Skeletal muscle satellite cell (primary cell): ENCODE measurements around the gene LNX1.

Experiments
- H3K27me3 ChIP-seq: 2 replicates; pipeline ENCODE4 v1.7.0; 2013; ENCODE audit warnings: low read length; ENCODE audit not compliant: control insufficient read depth, insufficient read depth
- H3K36me3 ChIP-seq: 2 replicates; pipeline ENCODE4 v1.7.0; 2013; ENCODE audit warnings: mild to moderate bottlenecking, control low read depth, low read length; ENCODE audit not compliant: insufficient read depth
- H3K4me1 ChIP-seq: 2 replicates; pipeline ENCODE4 v1.7.0; 2013; ENCODE audit warnings: low read length; ENCODE audit not compliant: control insufficient read depth, insufficient read depth
- H3K4me2 ChIP-seq: 2 replicates; pipeline ENCODE4 v1.7.0; 2013; ENCODE audit warnings: mild to moderate bottlenecking, low read length
- H3K4me3 ChIP-seq: 2 replicates; pipeline ENCODE4 v1.7.0; 2013; ENCODE audit warnings: low read length
- H3K9ac ChIP-seq: 2 replicates; pipeline ENCODE4 v1.7.0; 2013; ENCODE audit warnings: mild to moderate bottlenecking, low read depth, low read length, moderate library complexity
- H3K9me3 ChIP-seq: replicated peaks from 2 replicates; pipeline ENCODE4 v1.7.0; 2013; ENCODE audit warnings: mild to moderate bottlenecking, control low read depth, low read length

The LNX1 gene

DNA sequence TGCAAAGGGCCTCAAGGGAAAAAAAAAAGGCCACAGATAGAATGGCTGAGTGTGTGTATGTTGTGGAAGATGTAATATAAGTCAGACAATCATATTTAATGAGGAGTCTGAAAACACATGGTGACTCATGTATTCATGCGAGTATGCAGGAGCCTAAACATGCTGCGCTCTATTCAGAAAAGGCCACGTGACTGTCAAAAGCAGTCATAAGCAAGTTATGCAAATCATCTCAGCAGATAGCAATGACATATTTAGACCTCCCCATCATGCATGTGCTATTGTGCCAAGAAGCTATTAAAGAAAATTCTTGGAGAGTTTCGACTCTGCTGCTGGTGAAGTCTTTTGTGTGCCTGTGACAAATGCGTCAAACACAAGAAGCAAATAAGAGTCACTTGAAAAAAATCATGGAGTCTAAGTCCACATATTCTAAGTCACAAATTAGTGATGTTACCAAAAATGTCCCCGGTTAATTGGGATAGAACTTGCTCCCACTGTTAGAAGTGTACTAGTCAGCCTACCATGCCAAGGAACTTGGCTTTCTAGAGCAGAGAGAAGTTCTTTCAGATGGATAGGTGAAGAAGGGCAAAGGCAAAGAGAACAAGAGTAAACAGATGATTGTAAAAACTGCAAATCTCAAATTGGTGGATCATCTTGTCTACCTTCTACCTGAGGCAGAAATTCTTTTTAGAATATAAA is 5.0 kb downstream of the LNX1 start:
- peaks cover 11% of the 10 kb centered on the region for H3K4me1 ChIP-seq
- no peaks in the 10 kb centered on the region for H3K27me3 ChIP-seq
- no peaks in the 10 kb centered on the region for H3K9me3 ChIP-seq
- H3K36me3 ChIP-seq = no peaks in the 10 kb centered on the region
- H3K4me2 ChIP-seq = no peak overlapping the region
- H3K9ac ChIP-seq = no peak overlapping the region
- no peak overlapping the region for H3K4me3 ChIP-seq

DNA sequence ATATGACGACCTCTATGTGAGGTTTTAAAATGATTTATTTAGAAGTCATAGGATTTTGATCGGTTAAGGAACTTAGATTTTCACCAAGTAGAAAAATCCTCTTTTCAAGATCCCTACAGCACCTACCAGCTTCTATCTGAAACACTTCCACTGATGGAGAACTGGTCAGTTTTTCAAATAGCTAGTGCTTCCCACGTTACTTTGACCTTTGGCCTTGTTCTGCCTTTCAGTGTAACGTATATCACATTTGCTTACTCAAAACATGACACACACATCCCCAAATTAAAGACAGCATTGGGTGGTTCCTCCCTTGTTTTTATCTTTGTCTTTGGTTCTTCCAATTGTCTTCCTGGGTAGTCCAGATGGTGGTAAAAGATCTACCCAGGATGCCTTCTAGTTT is 6.6 kb downstream of the LNX1 start:
- Histone ChIP-seq H3K9ac (no peak overlapping the region), H3K4me2 (no peak overlapping the region), H3K9me3 (no peaks in the 10 kb centered on the region), H3K4me1 (peaks cover 18% of the 10 kb centered on the region), H3K27me3 (no peaks in the 10 kb centered on the region), H3K4me3 (no peak overlapping the region), H3K36me3 (no peaks in the 10 kb centered on the region)

DNA sequence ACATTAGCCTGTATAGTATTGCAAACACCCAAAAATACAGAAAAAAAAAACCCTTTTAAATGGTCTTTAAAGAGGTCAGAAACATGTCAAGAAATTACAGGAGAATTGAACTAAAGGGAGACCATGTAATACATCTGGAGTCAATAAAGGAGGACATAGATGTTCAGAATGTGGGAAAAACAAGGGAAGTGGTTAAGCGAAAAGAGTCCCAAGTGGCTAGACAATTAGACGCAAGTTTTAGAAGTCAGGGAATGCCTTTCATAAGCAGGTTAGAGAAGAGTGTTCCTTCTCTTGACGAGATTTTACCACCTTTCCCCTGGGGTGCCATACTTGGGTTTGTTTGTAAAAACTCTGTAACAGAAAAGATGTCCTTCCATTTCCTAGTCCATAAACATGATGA is 7.8 kb downstream of the LNX1 start:
- H3K4me2 ChIP-seq = no peak overlapping the region
- H3K4me3 ChIP-seq = no peak overlapping the region
- peaks cover 23% of the 10 kb centered on the region for H3K4me1 ChIP-seq
- no peaks in the 10 kb centered on the region for H3K27me3 ChIP-seq
- no peaks in the 10 kb centered on the region for H3K9me3 ChIP-seq
- no peaks in the 10 kb centered on the region for H3K36me3 ChIP-seq
- no peak overlapping the region for H3K9ac ChIP-seq

DNA sequence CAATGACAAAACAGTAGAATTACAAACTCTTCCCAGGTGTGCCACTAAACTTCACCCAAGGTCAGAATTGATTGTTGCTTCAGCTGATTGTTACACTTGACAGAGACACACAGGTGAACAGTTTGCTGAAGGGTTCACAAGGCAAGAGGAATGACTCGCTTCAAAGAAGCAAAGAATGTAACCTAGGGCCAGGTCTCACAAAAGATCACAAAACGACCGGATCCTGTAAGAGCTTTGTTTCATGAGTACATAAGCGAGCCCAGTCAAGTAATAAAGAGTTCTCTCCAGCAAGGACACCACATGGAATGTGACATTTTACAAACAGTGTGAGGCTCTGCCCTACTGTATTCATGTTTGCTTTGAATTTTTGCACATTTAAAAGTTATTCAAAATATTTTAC is 9.1 kb downstream of the LNX1 start:
- H3K36me3 ChIP-seq = no peaks in the 10 kb centered on the region
- no peaks in the 10 kb centered on the region for H3K9me3 ChIP-seq
- no peak overlapping the region for H3K9ac ChIP-seq
- no peak overlapping the region for H3K4me2 ChIP-seq
- H3K27me3 ChIP-seq = no peaks in the 10 kb centered on the region
- no peak overlapping the region for H3K4me3 ChIP-seq
- peaks cover 24% of the 10 kb centered on the region for H3K4me1 ChIP-seq

DNA sequence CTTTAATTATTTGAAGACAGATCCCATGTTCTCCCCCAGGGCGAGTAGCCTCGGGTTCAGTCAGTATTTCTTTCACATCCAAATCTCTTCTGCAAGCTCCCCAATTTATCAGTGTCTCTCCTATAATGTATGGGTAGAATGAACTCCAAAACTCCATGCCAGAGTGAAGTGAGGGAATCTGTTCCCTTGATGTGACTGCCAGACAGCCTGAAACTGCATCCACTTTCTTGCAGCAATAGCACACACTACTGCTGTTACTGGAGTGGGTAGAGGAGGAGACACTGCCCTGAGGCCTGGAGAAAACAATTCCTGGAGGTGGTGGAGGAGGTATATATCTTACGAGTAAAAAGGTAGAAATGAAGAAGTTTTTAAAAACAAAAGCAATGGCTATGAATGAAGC is 11.0 kb downstream of the LNX1 start:
- Histone ChIP-seq H3K4me1 (peaks cover 29% of the 10 kb centered on the region), H3K36me3 (no peaks in the 10 kb centered on the region), H3K4me2 (no peak overlapping the region), H3K9me3 (no peaks in the 10 kb centered on the region), H3K27me3 (no peaks in the 10 kb centered on the region), H3K9ac (no peak overlapping the region), H3K4me3 (no peak overlapping the region)

DNA sequence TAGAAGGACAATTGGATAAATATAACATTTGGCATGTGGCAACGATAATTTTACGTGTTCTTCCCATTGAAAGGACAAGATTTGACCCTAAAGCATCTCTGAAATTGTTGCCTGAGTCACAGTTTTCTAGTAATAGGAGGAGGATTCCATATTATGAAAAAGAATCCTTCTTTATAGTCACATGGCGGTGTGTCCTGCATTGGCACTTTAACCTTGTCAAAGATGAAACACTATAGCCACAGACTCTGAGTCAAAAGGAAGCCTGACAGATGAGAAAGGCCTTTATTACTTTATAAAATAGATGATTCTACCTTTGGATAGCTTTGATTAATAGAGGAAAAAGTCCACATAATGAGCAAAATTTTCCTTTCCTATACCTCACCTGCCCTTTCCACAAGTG is 11.5 kb downstream of the LNX1 start:
- H3K9ac ChIP-seq = no peak overlapping the region
- peak overlapping the region; percentile 0 for H3K4me2 ChIP-seq
- no peaks in the 10 kb centered on the region for H3K27me3 ChIP-seq
- H3K36me3 ChIP-seq = no peaks in the 10 kb centered on the region
- no peak overlapping the region for H3K4me3 ChIP-seq
- peaks cover 29% of the 10 kb centered on the region for H3K4me1 ChIP-seq
- no peaks in the 10 kb centered on the region for H3K9me3 ChIP-seq

DNA sequence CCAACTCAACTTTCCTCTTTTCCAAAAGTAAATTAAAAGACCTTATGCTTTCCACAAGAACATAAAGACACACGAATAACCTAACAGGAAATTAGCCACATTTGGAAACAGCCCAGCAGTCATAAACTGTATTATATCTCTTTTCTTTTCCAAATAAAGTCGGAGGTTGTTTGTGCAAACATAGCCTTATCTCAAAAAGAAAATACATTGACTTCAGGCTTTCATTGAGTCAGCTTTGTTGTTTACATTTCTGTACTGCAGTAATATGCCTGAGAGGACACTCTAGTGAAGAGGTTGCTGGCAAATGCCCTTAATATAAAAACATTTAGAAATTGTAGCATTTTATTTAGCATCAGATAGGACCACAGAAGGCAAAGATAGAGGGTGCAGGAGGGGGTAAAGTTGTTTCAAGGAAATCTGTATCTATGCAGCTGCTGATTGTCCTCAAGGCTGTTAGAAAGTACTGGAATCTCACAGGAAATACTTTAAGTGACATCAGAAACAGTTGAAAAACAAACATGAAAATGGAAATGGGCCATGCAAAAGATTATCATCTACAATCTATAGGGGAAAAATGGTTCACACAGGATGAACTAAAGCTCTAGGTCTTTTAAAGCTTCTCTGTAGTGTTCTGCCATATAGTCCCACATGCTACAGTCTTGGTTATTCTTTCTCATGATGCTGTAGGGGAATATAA is 14.5 kb downstream of the LNX1 start:
- H3K9ac ChIP-seq = no peak overlapping the region
- no peak overlapping the region for H3K4me3 ChIP-seq
- no peaks in the 10 kb centered on the region for H3K36me3 ChIP-seq
- H3K27me3 ChIP-seq = no peaks in the 10 kb centered on the region
- H3K4me1 ChIP-seq = peaks cover 34% of the 10 kb centered on the region
- H3K9me3 ChIP-seq = no peaks in the 10 kb centered on the region
- peak overlapping the region; percentile 41 for H3K4me2 ChIP-seq

DNA sequence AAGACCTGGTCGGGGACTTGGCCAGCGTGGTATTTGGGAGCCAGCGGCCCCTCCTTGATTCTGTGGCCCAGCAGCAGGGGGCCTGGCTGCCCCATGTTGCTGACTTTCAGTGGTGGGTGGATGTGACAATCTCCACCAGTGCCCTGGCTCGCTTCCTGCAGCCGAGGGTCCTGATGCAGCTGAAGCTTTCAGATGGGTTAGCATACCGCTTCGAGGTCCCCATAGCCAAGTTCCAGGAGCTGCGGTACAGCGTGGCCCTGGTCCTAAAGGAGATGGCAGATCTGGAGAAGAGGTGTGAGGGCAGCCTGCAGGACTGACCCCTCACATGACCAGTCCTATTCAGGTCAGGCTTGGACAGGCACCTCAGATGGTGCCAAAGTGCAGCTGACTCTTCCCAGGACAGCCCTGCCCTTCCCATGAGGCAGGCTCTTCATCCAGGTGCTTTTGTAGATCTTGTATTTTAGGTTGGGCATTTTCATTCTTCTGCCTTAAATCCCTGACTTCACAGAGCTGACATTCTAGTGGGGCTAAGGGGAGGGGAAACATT is 15.1 kb downstream of the LNX1 start:
- Histone ChIP-seq H3K4me2 (peak overlapping the region; percentile 41), H3K9ac (no peak overlapping the region), H3K27me3 (no peaks in the 10 kb centered on the region), H3K4me3 (no peak overlapping the region), H3K4me1 (peaks cover 34% of the 10 kb centered on the region), H3K9me3 (no peaks in the 10 kb centered on the region), H3K36me3 (no peaks in the 10 kb centered on the region)

DNA sequence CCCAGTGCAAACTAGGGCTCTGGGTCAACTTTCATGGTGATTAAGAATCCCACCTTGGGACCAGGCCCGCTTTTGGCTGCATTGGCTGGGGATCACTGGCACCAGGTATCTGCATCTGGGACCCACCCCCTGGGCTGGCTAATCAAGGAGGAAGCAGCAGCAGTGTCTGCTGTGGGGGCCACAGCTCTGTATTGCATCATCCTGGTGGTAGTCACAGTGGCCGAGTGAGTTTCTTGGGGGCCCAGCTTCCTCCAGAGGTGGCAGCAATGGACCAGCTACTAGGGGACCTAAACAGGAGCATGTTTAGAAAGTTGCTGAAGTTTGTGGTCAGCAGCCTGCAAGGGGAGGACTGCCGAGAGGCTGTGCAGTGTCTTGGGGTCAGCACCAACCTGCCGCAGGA is 15.7 kb downstream of the LNX1 start:
- H3K4me2 ChIP-seq = no peak overlapping the region
- H3K27me3 ChIP-seq = no peaks in the 10 kb centered on the region
- H3K9me3 ChIP-seq = no peaks in the 10 kb centered on the region
- no peaks in the 10 kb centered on the region for H3K36me3 ChIP-seq
- H3K4me1 ChIP-seq = peaks cover 34% of the 10 kb centered on the region
- H3K4me3 ChIP-seq = no peak overlapping the region
- H3K9ac ChIP-seq = no peak overlapping the region

DNA sequence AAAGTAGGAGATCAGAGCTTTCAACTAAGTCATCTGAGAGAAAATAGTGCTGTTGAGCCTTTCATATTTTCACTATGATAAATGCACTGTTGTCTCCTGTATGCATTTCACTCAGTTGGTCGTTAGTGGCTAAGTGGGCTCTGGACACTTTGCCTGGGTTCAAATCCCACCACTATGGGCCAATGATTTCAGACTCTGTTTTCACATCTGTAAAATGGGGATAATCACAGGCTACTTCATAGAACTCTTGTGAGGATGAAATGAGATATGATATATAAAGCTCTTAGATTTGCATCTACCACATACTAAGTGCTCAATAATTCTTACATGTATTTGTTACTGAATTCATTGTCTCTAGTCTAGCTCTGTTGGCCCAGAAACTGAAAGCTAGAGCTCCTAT is 16.8 kb downstream of the LNX1 start:
- Histone ChIP-seq H3K27me3 (no peaks in the 10 kb centered on the region), H3K4me3 (no peak overlapping the region), H3K4me2 (no peak overlapping the region), H3K4me1 (peaks cover 25% of the 10 kb centered on the region), H3K9me3 (no peaks in the 10 kb centered on the region), H3K36me3 (no peaks in the 10 kb centered on the region), H3K9ac (no peak overlapping the region)

DNA sequence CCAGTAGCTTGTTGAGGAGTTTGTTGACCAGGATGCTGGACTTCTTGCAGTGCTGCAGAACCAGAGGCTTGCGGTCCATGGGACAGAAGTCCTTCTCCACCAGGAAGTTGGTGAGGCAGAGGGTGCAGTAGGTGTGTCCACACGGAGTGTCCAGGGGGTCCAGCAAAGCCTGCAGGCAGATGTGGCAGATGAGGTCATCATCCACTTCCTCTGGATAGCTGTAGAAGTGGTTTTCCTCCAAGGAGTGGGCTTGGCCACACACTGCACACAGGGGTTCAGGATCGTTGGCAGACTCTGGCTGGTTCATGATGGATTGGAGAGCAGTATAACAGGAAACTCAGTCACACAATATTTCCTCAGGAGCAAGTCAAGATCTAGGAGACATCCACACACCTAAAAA is 17.6 kb downstream of the LNX1 start:
- H3K27me3 ChIP-seq = no peaks in the 10 kb centered on the region
- peaks cover 22% of the 10 kb centered on the region for H3K4me1 ChIP-seq
- H3K9me3 ChIP-seq = no peaks in the 10 kb centered on the region
- no peak overlapping the region for H3K4me3 ChIP-seq
- no peaks in the 10 kb centered on the region for H3K36me3 ChIP-seq
- H3K9ac ChIP-seq = no peak overlapping the region
- H3K4me2 ChIP-seq = no peak overlapping the region

DNA sequence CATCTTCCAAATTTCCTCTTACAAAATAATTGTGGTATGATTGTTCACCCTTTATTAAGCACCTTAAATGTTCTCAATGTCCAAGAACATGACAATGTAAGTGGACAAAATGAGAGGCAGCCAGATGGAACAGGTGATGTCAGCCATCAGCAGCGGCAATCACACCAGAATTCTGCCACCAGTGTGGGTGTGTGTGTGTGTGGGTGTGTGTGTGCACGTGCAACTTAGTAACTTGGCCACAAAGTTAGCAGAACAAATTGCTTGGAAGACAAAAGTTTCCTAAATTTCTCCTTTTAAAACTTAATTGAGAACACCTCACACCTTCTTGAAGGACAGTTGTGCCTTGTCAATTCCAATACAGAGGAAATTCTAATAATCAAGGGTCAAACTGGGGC is 18.7 kb downstream of the LNX1 start:
- Histone ChIP-seq H3K27me3 (no peaks in the 10 kb centered on the region), H3K4me1 (peaks cover 22% of the 10 kb centered on the region), H3K36me3 (no peaks in the 10 kb centered on the region), H3K9ac (no peak overlapping the region), H3K4me2 (no peak overlapping the region), H3K9me3 (no peaks in the 10 kb centered on the region), H3K4me3 (no peak overlapping the region)
